Hindlimb muscle (tissue), 1 donor: ENCODE measurements around the gene OTOG. TPM values are rescaled to one million over a fixed set of nuclear protein-coding genes. Genes with fewer than 3 reads are reported as not detected.

Experiments
- DNase-seq: peaks from one replicate; pipeline ENCODE4 v3.0.0-alpha.2; 2013
- polyA plus RNA-seq: library from polyadenylated mRNA; unstranded; fragments of 120-200 nt; gene quantifications from one replicate; pipeline ENCODE4 v1.2.1, GENCODE V29; 2013; ENCODE audit not compliant: insufficient read length

Gene OTOG, protein sequence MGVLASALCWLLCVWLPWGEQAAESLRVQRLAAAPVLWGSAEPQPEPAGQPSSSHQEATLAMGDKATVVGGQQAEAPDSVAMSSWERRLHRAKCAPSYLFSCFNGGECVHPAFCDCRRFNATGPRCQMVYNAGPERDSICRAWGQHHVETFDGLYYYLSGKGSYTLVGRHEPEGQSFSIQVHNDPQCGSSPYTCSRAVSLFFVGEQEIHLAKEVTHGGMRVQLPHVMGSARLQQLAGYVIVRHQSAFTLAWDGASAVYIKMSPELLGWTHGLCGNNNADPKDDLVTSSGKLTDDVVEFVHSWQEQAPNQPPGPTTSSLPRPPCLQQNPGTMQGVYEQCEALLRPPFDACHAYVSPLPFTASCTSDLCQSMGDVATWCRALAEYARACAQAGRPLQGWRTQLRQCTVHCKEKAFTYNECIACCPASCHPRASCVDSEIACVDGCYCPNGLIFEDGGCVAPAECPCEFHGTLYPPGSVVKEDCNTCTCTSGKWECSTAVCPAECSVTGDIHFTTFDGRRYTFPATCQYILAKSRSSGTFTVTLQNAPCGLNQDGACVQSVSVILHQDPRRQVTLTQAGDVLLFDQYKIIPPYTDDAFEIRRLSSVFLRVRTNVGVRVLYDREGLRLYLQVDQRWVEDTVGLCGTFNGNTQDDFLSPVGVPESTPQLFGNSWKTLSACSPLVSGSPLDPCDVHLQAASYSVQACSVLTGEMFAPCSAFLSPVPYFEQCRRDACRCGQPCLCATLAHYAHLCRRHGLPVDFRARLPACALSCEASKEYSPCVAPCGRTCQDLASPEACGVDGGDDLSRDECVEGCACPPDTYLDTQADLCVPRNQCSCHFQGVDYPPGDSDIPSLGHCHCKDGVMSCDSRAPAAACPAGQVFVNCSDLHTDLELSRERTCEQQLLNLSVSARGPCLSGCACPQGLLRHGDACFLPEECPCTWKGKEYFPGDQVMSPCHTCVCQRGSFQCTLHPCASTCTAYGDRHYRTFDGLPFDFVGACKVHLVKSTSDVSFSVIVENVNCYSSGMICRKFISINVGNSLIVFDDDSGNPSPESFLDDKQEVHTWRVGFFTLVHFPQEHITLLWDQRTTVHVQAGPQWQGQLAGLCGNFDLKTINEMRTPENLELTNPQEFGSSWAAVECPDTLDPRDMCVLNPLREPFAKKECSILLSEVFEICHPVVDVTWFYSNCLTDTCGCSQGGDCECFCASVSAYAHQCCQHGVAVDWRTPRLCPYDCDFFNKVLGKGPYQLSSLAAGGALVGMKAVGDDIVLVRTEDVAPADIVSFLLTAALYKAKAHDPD (N-terminal part only)
- 0.08 TPM for polyA plus RNA-seq

- DNase-seq = no peak
These were observed at the start of gene OTOG for GRCh38 chr11:17547051-17547577. TSS of gene OTOG (plus strand) at chr11:17547259. CDS start at chr11:17547373, 114 bp downstream.

DNA sequence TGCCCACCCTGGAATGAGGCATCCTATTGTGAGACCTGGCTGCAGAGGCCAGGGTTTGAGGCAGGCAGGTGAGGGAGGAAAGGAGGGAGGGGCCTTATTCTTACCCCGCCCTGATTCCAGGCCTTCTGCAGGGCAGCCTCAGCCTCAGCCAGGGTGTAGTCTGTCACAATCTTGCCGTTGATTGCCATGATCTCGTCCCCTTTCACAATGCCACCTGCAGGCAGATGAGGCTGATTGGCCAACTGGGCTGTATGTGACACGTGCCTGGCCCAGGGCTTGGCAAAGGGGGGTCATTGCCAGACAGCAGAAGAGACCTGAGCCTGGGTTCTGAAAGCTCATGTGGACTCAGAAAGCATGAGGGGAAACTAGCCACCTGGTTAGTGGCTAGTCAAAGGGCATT is 49.0 kb upstream of the OTOG start:
- no peak for DNase-seq

DNA sequence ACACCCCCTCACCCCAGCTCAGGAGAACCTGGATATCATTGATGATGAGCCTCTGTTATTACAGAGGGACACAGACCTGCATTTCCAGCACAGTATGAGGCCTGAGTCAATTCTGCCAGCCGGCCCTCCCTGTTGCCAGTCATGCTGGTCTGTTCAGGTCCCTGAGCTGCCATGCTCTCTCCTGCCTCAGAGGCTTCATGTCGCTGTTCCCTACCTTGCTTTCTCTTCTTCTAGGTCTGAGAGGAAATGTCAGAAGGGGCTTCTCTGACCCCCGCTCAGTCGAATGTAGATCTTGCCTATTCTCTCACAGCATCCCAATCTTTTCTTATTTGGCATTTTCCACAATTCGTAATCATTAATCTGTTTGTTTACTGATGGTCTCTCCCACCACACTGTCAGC is 48.6 kb upstream of the OTOG start:
- DNase-seq = no peak

DNA sequence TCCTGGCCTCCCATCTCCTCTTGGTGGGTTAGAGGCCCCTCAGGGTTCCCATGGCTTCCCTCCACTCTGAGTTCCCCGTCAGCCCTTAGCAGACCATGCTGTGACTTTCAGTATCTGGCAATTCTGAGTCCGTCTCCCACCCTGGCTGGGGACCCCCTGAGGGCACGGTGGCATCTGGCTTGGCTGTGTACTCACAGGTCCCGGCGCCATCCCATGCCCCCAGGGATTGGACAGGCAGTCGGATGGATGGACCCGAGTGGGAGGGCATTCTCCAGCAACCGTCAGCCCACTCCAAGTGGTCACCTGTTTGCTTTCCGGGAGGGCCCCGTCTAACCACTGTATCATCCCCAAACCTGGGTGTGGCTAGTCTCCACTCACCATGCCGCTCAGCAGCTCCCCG is 46.4 kb upstream of the OTOG start:
- no peak for DNase-seq

DNA sequence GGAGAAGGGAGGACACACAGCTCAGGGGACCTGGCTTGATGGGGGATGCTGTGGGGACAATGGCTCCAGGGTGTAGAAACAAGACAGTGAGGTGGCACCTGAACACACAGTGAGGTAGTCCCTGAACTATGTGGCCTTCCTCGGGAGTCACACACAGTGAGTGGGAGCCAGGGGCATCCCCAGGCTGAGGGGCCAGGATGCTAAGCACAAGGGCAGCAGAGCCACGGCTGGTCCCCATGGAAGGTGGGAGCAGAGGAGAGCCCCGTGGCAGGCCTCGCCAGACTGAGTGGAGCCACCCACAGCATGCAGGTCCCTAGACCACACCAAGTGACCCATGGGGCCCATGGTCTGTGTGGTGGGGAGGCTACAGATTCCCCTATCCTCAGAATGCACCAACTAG is 44.4 kb upstream of the OTOG start:
- no peak for DNase-seq

- peak; percentile 47 for DNase-seq
These were observed 42.5 kb upstream of the OTOG start for GRCh38 chr11:17504330-17505107.

DNA sequence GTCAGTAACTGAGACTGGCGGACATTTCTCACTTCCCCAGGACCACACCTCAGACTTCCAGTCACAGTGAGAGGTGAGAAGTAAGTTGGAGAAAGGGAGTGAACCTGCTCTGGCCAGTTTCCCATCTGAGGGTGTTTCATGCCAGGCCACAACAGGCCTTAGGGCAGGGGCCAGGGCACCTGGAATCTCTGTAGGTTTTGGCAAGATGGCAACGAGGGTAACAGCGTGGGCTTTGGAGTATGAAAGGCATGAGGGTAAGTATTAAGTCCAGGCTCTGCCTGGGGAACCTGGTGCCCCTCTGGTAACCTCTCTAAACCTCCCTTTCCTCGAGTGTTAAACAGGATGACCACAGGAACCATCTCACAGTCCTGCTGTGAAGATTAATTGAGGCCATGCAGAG is 41.9 kb upstream of the OTOG start:
- DNase-seq = no peak

DNA sequence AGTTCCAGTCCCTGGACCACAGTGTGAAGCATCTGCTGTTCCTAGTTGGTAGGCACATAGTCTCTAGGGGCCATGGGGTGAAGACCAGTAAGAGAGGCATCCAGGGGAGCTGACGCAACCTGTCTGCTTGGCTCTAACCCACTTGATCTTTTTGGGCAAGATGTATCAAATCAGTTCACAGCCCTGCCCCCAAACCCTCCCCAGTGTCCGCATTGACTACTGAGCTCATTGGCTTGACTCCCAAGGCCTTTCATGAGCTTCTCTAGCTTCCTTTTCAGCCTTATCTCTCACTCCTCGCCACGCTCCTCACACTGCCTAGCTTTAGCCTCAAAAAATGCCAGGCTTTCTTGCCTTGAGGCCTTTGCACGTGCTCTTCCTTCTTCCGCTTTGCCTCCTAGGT is 40.7 kb upstream of the OTOG start:
- DNase-seq = no peak

GRCh38 chr11:17506942-17507341 is 40.1 kb upstream of the OTOG start:
- DNase-seq = no peak

GRCh38 chr11:17507773-17508172 is 39.3 kb upstream of the OTOG start:
- no peak for DNase-seq

DNA sequence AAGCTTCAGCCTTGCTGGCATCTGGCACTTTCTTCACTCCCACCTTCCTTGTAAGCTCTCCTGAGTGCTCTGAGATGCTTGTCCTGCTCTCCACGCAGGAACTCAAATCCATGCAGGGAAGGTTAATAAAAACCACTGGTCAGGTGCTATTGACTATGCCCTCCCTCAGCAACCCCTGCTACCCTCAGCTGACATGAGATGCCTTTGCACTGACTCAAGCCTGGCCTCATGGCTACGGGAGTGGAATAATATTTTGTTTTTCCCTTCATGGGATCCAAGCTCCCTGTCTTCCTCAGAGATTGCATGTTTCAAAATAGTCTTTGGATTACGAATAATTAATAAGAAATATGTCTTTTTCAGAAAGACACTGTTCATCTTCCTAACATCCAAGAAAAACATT is 38.8 kb upstream of the OTOG start:
- DNase-seq = no peak

DNA sequence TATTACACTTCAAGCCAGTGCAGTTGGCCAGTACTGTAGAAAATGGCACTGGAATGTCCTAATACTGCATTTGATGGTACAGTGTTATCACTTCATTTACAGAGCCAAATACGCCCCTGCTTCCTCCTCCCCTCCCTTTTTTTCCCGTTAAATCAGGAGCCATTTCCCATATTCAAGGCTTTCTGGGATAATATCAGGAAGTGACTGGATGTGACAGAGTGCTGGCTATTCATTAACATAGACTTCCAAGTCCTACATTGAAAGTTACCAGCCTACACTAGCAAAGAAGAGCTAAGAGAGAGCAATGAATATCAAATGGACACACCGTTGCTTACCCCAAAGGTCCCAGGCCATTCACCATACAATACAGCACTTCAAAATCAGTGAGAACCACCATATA is 38.3 kb upstream of the OTOG start:
- DNase-seq = no peak

- no peak for DNase-seq
These were observed 36.4 kb upstream of the OTOG start for GRCh38 chr11:17510507-17511206.

DNA sequence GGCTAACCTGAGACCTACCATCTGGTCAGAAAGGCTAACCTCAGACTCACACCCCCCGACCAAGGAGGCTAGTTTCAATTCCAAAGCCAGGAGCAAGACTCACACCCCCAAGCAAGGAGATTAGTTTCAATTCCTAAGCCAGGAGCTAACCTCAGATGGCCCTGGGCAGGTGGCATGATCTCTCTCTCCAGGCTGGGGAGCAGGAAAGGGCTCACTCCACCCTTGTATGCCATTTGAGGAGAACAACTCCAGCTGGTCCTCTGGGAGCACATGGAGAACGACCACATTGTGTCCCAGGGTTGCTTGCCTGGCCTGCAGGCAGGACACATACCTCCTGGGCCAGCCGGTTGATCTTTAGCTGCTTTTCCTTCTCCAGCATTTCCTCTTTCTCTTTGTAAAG is 35.5 kb upstream of the OTOG start:
- DNase-seq = no peak

- DNase-seq = no peak
These were observed 35.0 kb upstream of the OTOG start for GRCh38 chr11:17512101-17512500.

DNA sequence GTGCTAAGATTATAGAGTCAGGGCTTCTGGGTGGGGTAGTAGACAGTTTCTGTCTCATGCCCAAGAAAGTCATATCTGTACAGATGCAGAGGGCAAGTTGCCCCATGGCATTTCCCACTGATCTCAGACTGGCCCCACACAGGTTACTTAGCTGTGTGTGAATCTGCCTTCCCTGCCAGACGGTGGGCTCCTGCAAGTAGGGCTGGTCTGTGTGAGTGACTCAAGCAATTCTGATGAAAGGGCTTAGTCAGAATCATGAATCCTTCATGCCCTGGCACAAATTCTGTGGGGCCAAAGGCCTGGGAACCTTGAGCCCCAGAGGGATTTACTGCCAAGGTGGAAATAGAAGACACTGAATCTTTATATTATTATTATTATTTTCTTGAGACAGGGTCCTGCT is 33.2 kb upstream of the OTOG start:
- no peak for DNase-seq

DNA sequence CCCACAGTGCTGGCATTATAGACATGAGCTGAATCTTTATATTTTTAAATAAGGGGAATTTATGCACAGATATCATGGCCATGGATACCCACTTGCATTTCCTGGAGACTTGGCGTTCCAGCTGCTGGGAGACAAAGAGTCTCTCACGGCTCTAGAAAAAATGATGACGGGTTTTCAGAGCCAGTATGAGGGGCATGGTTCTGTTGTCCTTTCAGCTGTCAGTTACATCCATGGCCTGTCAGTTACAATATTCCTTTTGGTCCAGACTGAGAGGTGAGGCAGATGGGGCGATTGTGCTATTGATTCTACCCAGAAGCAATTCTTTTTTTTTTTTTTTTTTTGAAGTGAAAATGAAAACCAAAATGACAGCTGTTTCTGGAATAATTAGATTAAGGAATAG is 32.6 kb upstream of the OTOG start:
- no peak for DNase-seq

- DNase-seq = no peak
These were observed 31.4 kb upstream of the OTOG start for GRCh38 chr11:17515443-17516176.

DNA sequence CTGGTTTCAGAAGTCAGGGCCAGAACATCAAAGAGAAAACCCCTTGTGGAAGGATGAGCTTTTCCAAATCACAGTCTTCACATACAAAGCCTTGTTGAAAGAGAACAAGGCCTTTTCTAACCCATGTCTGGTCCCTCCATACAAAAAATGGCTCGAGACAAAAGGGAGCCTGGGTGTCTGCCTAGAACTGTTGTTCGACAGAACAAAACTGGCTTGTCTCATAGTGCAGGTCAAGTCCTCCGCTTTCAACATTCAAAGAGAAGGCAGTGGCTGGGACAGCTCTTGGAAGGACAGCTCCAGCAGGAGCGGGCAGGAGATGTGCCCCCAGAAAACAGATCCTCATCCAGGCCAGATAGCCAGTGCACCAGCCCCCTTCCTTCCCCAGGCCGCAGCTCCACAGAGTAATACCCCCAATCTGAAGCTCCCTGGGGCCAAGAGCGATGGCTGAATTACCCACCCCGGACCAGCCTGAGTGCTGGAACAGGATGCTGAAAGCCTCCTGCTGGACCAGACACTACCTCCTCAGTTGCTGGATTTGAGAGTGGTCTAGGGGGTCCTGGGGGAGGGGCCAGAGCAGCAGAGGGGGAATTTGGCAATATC is 30.4 kb upstream of the OTOG start:
- DNase-seq = no peak

GRCh38 chr11:17517186-17517585 is 29.9 kb upstream of the OTOG start:
- no peak for DNase-seq
